Parathyroid adenoma (tissue), 2 donors: ENCODE measurements around the gene ARSB.
A peak's percentile ranks its signal among the peaks of the same experiment; 100 is the strongest.
"Not testable (repeated sequence)": the region's sequence is repeated elsewhere in the genome, so short reads cannot be mapped to it uniquely, and the experiment has no call there.

Source experiments
- H2AFZ ChIP-seq: fragments of 300-600 bp; sonication (generic); one replicate; pipeline ENCODE4 v1.7.0; 2017; ENCODE audit warnings: antibody characterized with exemption, mild to moderate bottlenecking
- H3K27ac ChIP-seq: fragments of 300-600 bp; sonication (generic); one replicate; pipeline ENCODE4 v1.7.0; 2017
- H3K27me3 ChIP-seq: fragments of 300-600 bp; sonication (generic); one replicate; pipeline ENCODE4 v1.7.0; 2017; ENCODE audit warnings: low read length; ENCODE audit not compliant: control insufficient read depth, insufficient read depth
- H3K36me3 ChIP-seq: fragments of 300-600 bp; sonication (generic); one replicate; pipeline ENCODE4 v1.7.0; 2017; ENCODE audit warnings: low read length; ENCODE audit not compliant: control insufficient read depth, insufficient read depth
- H3K4me1 ChIP-seq: fragments of 300-600 bp; sonication (generic); one replicate; pipeline ENCODE4 v1.7.0; 2017; ENCODE audit warnings: control low read depth
- H3K4me2 ChIP-seq: fragments of 300-600 bp; sonication (generic); one replicate; pipeline ENCODE4 v1.7.0; 2017; ENCODE audit warnings: low read length
- H3K4me3 ChIP-seq: fragments of 300-600 bp; sonication (generic); one replicate; pipeline ENCODE4 v1.7.0; 2017; ENCODE audit warnings: low read depth, low read length
- H3K79me2 ChIP-seq: fragments of 300-600 bp; sonication (generic); one replicate; pipeline ENCODE4 v1.7.0; 2017; ENCODE audit warnings: control low read depth
- H3K9ac ChIP-seq: fragments of 300-600 bp; sonication (generic); one replicate; pipeline ENCODE4 v1.7.0; 2017; ENCODE audit warnings: mild to moderate bottlenecking
- H3K9me3 ChIP-seq: fragments of 300-600 bp; sonication (generic); one replicate; pipeline ENCODE4 v1.7.0; 2017; ENCODE audit warnings: low read length; ENCODE audit not compliant: control insufficient read depth
- CTCF ChIP-seq: fragments of 300-600 bp; sonication (generic); IDR thresholded peaks from one replicate; pipeline ENCODE4 v1.7.0; 2017; ENCODE audit warnings: antibody characterized with exemption, mild to moderate bottlenecking
- donor health status: primary hyperparathyroidism.

The ARSB gene

GRCh38 chr5:78886341-78887230 lies 98.5 kb downstream of the ARSB start:
- Histone ChIP-seq H3K27me3 (no peaks in the 10 kb centered on the region), H3K9ac (no peak overlapping the region), H3K27ac (no peak overlapping the region), H2AFZ (no peak overlapping the region), H3K4me1 (no peaks in the 10 kb centered on the region), H3K79me2 (no peaks in the 10 kb centered on the region), H3K4me3 (no peak overlapping the region), H3K4me2 (no peak overlapping the region), H3K9me3 (no peaks in the 10 kb centered on the region), H3K36me3 (no peaks in the 10 kb centered on the region)
- peak; percentile 56 for TF ChIP-seq CTCF

GRCh38 chr5:78881884-78882283 lies 103.2 kb downstream of the ARSB start:
- Histone ChIP-seq H3K4me1 (no peaks in the 10 kb centered on the region), H3K4me3 (no peak overlapping the region), H3K9me3 (no peaks in the 10 kb centered on the region), H3K4me2 (no peak overlapping the region), H3K79me2 (no peaks in the 10 kb centered on the region), H3K27ac (no peak overlapping the region), H3K27me3 (no peaks in the 10 kb centered on the region), H2AFZ (no peak overlapping the region), H3K36me3 (no peaks in the 10 kb centered on the region), H3K9ac (no peak overlapping the region)
- no peak for TF ChIP-seq CTCF

GRCh38 chr5:78879516-78879915 lies 105.6 kb downstream of the ARSB start:
- Histone ChIP-seq H3K4me3 (no peak overlapping the region), H3K27ac (no peak overlapping the region), H3K36me3 (no peaks in the 10 kb centered on the region), H2AFZ (no peak overlapping the region), H3K27me3 (no peaks in the 10 kb centered on the region), H3K9me3 (no peaks in the 10 kb centered on the region), H3K9ac (no peak overlapping the region), H3K4me2 (no peak overlapping the region), H3K4me1 (no peaks in the 10 kb centered on the region), H3K79me2 (no peaks in the 10 kb centered on the region)
- TF ChIP-seq CTCF = no peak

- H2AFZ ChIP-seq, H3K79me2 ChIP-seq, H3K4me2 ChIP-seq, H3K36me3 ChIP-seq, H3K27me3 ChIP-seq, H3K9me3 ChIP-seq, H3K9ac ChIP-seq, H3K27ac ChIP-seq, H3K4me1 ChIP-seq, H3K4me3 ChIP-seq: not testable (repeated sequence)
Measured at GRCh38 chr5:78866076-78866475, 119.0 kb downstream of the ARSB start.

GRCh38 chr5:78858364-78858763 lies 126.7 kb downstream of the ARSB start:
- Histone ChIP-seq H3K4me3 (no peak overlapping the region), H3K4me2 (no peak overlapping the region), H3K4me1 (no peaks in the 10 kb centered on the region), H3K27ac (no peak overlapping the region), H3K27me3 (no peaks in the 10 kb centered on the region), H2AFZ (no peak overlapping the region), H3K79me2 (no peaks in the 10 kb centered on the region), H3K9me3 (no peaks in the 10 kb centered on the region), H3K9ac (no peak overlapping the region), H3K36me3 (no peaks in the 10 kb centered on the region)
- no peak for TF ChIP-seq CTCF
